GM23248 (cell line): ENCODE data around the gene SPRED3.

Source experiments
- EZH2 ChIP-seq: fragments of 200-600 bp; sonication (generic); IDR thresholded peaks from 2 replicates; pipeline ENCODE4 v1.6.1; 2018; ENCODE audit warnings: antibody characterized with exemption, mild to moderate bottlenecking; ENCODE audit not compliant: insufficient read depth, poor library complexity, severe bottlenecking
- EZH2phosphoT487 ChIP-seq: fragments of 200-600 bp; sonication (generic); IDR thresholded peaks from 2 replicates; pipeline ENCODE4 v1.6.1; 2018; ENCODE audit warnings: antibody characterized with exemption, moderate library complexity, mild to moderate bottlenecking, low read depth; ENCODE audit not compliant: insufficient read depth

DNA sequence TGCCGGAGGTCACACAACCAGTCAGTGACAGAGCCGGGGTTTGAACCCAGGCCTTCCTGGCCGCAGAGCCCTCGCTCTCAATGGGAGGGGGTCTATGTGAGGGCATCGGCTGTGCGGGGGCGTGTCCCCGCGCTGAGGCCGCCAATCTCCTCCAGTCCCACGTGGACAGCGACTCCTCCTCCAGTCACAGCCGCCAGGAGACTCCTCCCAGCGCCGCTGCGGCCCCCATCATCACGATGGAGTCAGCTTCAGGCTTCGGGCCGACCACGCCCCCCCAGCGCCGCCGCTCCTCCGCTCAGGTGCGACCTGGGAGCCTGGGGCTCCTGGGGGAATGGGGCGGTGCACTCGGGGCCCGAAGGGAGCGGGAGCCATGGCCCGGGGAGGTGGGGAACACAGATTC, 6.0 kb downstream of the SPRED3 start:
- TF ChIP-seq EZH2phosphoT487 = no peak
- no peak for TF ChIP-seq EZH2
